H1 (cell line): ENCODE data around the gene ZW10. TPM values are rescaled to one million over a fixed set of nuclear protein-coding genes. Genes with fewer than 3 reads are reported as not detected.

ENCODE experiments used
- CTCF ChIA-PET: fragments of 300-600 bp; sonication (Branson Sonifier 250); formaldehyde crosslinking; loops from one replicate; lab custom pipeline; 2021; ENCODE audit not compliant: partially characterized antibody; lab: Charles Lee
- POLR2A ChIA-PET: fragments of 300-600 bp; sonication (Branson Sonifier 250); formaldehyde crosslinking; loops from one replicate; lab custom pipeline; 2021; ENCODE audit warnings: inconsistent platforms; ENCODE audit not compliant: partially characterized antibody; lab: Charles Lee
- DNase-seq, 2 experiments: peaks; one replicate each; pipeline versions ENCODE4 v3.0.0 to v3.0.0-alpha.2; 2010 to 2022; ENCODE audit warnings: low spot score in 2 of 2, low read depth in 1 of 2, mixed read lengths in 1 of 2
- FAIRE-seq: peaks from 2 replicates; lab custom pipeline; 2011; peaks lifted over from hg19 to GRCh38; lab: Jason Lieb, UNC
- H2AFZ ChIP-seq: 2 replicates; pipeline ENCODE4 v1.8.1; 2012; ENCODE audit warnings: low read length, inconsistent platforms
- H2AK5ac ChIP-seq: 2 replicates; pipeline ENCODE4 v1.6.1; 2013; ENCODE audit warnings: low read depth, low read length
- H2BK120ac ChIP-seq: replicated peaks from 2 replicates; pipeline ENCODE3; 2013; ENCODE audit warnings: low read depth, low read length, inconsistent platforms
- H2BK12ac ChIP-seq: 2 replicates; pipeline ENCODE4 v1.6.1; 2013; ENCODE audit warnings: low read depth, low read length
- H2BK15ac ChIP-seq: 2 replicates; pipeline ENCODE4 v1.6.1; 2013; ENCODE audit warnings: low read length
- H2BK20ac ChIP-seq: 2 replicates; pipeline ENCODE4 v1.6.1; 2013; ENCODE audit warnings: low read length
- H2BK5ac ChIP-seq: 2 replicates; pipeline ENCODE4 v1.6.1; 2013; ENCODE audit warnings: low read depth, low read length
- H3K14ac ChIP-seq: 2 replicates; pipeline ENCODE4 v1.6.1; 2013; ENCODE audit warnings: inconsistent platforms; ENCODE audit not compliant: insufficient read length
- H3K18ac ChIP-seq: 2 replicates; pipeline ENCODE4 v1.6.1; 2013; ENCODE audit warnings: low read length; ENCODE audit errors: extremely low read depth
- H3K23ac ChIP-seq: 2 replicates; pipeline ENCODE4 v1.6.1; 2013; ENCODE audit warnings: inconsistent platforms; ENCODE audit not compliant: insufficient read length
- H3K23me2 ChIP-seq: 2 replicates; pipeline ENCODE4 v1.6.1; 2013; ENCODE audit warnings: low read depth, low read length
- H3K27ac ChIP-seq: 2 replicates; pipeline ENCODE4 v1.6.1; 2011; ENCODE audit warnings: low read depth, low read length, inconsistent platforms
- H3K27me3 ChIP-seq, 4 experiments: replicated peaks in 1 of 4; 1 replicate in 1 of 4; 2 replicates in 3 of 4; pipeline versions ENCODE4 v1.6.1 to v1.8.1; 2011 to 2013; ENCODE audit warnings: low read length in 3 of 4, mild to moderate bottlenecking in 3 of 4, inconsistent platforms in 2 of 4, mixed read lengths in 2 of 4, moderate library complexity in 1 of 4; ENCODE audit not compliant: control insufficient read depth in 3 of 4, insufficient read depth in 3 of 4; ENCODE audit errors: extremely low read depth in 1 of 4
- H3K36me3 ChIP-seq, 4 experiments: 2 replicates each; pipeline versions ENCODE4 v1.6.1 to v1.8.1; 2011 to 2013; ENCODE audit warnings: mild to moderate bottlenecking in 4 of 4, low read length in 3 of 4, moderate library complexity in 2 of 4, control low read depth in 1 of 4, inconsistent platforms in 1 of 4; ENCODE audit not compliant: insufficient read depth in 4 of 4, control insufficient read depth in 2 of 4
- H3K4ac ChIP-seq: replicated peaks from 2 replicates; pipeline ENCODE3; 2013; ENCODE audit warnings: low read length, low read depth, mixed read lengths, inconsistent platforms; ENCODE audit not compliant: insufficient read length
- H3K4me1 ChIP-seq, 4 experiments: replicated peaks in 1 of 4; 1 replicate in 1 of 4; 2 replicates in 3 of 4; pipeline versions ENCODE4 v1.6.1 to v1.8.1; 2011 to 2013; ENCODE audit warnings: low read length in 3 of 4, inconsistent platforms in 2 of 4, mixed read lengths in 1 of 4; ENCODE audit not compliant: insufficient read depth in 4 of 4, control insufficient read depth in 3 of 4
- H3K4me2 ChIP-seq, 2 experiments: 2 replicates each; pipeline versions ENCODE4 v1.6.1 to v1.8.1; 2011 to 2013; ENCODE audit warnings: low read depth in 2 of 2, low read length in 2 of 2, control low read depth in 1 of 2, inconsistent platforms in 1 of 2, mild to moderate bottlenecking in 1 of 2; ENCODE audit not compliant: insufficient read depth in 1 of 2
- H3K4me3 ChIP-seq, 4 experiments: fragments of 200-600, 300-600 bp in 1 of 4; sonication (generic), shearing (Covaris generic), sonication (Bioruptor Twin) in 1 of 4; 2 replicates each; pipeline versions ENCODE4 v1.5.1 to v1.8.1; 2011 to 2016; ENCODE audit warnings: low read length in 4 of 4, low read depth in 3 of 4, control low read depth in 2 of 4, inconsistent platforms in 2 of 4, mild to moderate bottlenecking in 2 of 4, mixed read lengths in 1 of 4, moderate library complexity in 1 of 4; ENCODE audit not compliant: insufficient read depth in 2 of 4; ENCODE audit errors: extremely low read depth in 1 of 4
- H3K56ac ChIP-seq: replicated peaks from 2 replicates; pipeline ENCODE3; 2013; ENCODE audit warnings: low read depth, mild to moderate bottlenecking, mixed read lengths, low read length, inconsistent platforms; ENCODE audit not compliant: insufficient read length
- H3K79me1 ChIP-seq: 2 replicates; pipeline ENCODE4 v1.6.1; 2013; ENCODE audit warnings: low read depth, low read length, control low read depth
- H3K79me2 ChIP-seq, 2 experiments: 2 replicates each; pipeline versions ENCODE4 v1.6.1 to v1.8.1; 2012 to 2013; ENCODE audit warnings: low read length in 2 of 2, mild to moderate bottlenecking in 2 of 2, inconsistent platforms in 1 of 2; ENCODE audit not compliant: insufficient read depth in 2 of 2, control insufficient read depth in 1 of 2
- H3K9ac ChIP-seq, 4 experiments: replicated peaks in 1 of 4; 1 replicate in 1 of 4; 2 replicates in 3 of 4; pipeline versions ENCODE4 v1.6.1 to v1.8.1; 2011 to 2013; ENCODE audit warnings: low read depth in 3 of 4, low read length in 3 of 4, control low read depth in 2 of 4, mild to moderate bottlenecking in 2 of 4, moderate library complexity in 2 of 4, inconsistent platforms in 1 of 4; ENCODE audit errors: extremely low read depth in 1 of 4
- H3K9me3 ChIP-seq, 2 experiments: 2 replicates each; pipeline versions ENCODE4 v1.6.1 to v1.8.1; 2012 to 2013; ENCODE audit warnings: mild to moderate bottlenecking in 2 of 2, moderate library complexity in 2 of 2, control low read depth in 1 of 2, inconsistent platforms in 1 of 2, low read depth in 1 of 2, low read length in 1 of 2, mixed read lengths in 1 of 2; ENCODE audit not compliant: insufficient read depth in 2 of 2
- H4K20me1 ChIP-seq, 2 experiments: replicated peaks in 1 of 2; 2 replicates each; pipeline versions ENCODE3 to v1.8.1; 2011 to 2013; ENCODE audit warnings: inconsistent platforms in 2 of 2, low read length in 2 of 2, mild to moderate bottlenecking in 1 of 2; ENCODE audit not compliant: insufficient read depth in 2 of 2, control insufficient read depth in 1 of 2
- H4K5ac ChIP-seq: 2 replicates; pipeline ENCODE4 v1.6.1; 2013; ENCODE audit warnings: low read length, low read depth, mixed read lengths, inconsistent platforms; ENCODE audit not compliant: insufficient read length
- H4K8ac ChIP-seq: 2 replicates; pipeline ENCODE4 v1.8.0; 2013; ENCODE audit warnings: mild to moderate bottlenecking, moderate library complexity, low read length, inconsistent platforms; ENCODE audit not compliant: insufficient read depth; ENCODE audit errors: extremely low read depth
- H4K91ac ChIP-seq: replicated peaks from 2 replicates; pipeline ENCODE3; 2013; ENCODE audit warnings: low read length, mixed read lengths, inconsistent platforms; ENCODE audit not compliant: insufficient read length
- BCL11A ChIP-seq, 2 experiments: IDR thresholded peaks; one replicate each; pipeline ENCODE4 v1.6.1; 2011; ENCODE audit warnings: low read depth in 2 of 2, low read length in 2 of 2, mild to moderate bottlenecking in 2 of 2
- CREB1 ChIP-seq: IDR thresholded peaks from 2 replicates; pipeline ENCODE4 v1.6.1; 2012; ENCODE audit warnings: inconsistent platforms
- EGR1 ChIP-seq: IDR thresholded peaks from 2 replicates; pipeline ENCODE4 v1.6.1; 2011; ENCODE audit warnings: low read depth, low read length, borderline replicate concordance
- EP300 ChIP-seq, 2 experiments: IDR thresholded peaks; 1 replicate in 1 of 2; 2 replicates in 1 of 2; pipeline ENCODE4 v1.6.1; 2011 to 2012; ENCODE audit warnings: low read depth in 2 of 2, low read length in 2 of 2, mild to moderate bottlenecking in 2 of 2, borderline replicate concordance in 1 of 2, inconsistent platforms in 1 of 2, moderate library complexity in 1 of 2
- JUND ChIP-seq: IDR thresholded peaks from 2 replicates; pipeline ENCODE4 v1.6.1; 2011; ENCODE audit warnings: mild to moderate bottlenecking, improper control_type of control experiment, low read length
- KDM1A ChIP-seq: fragments of 200-600, 300-600 bp; sonication (generic); IDR thresholded peaks from 2 replicates; pipeline ENCODE4 v1.7.1; 2016; ENCODE audit warnings: mild to moderate bottlenecking, low read length, borderline replicate concordance
- MAFK ChIP-seq: IDR thresholded peaks from 2 replicates; pipeline ENCODE4 v1.6.1; 2012; ENCODE audit warnings: low read depth, mild to moderate bottlenecking, improper control_type of control experiment, low read length
- POU5F1 ChIP-seq: IDR thresholded peaks from 2 replicates; pipeline ENCODE4 v1.6.1; 2011; ENCODE audit warnings: low read depth, mild to moderate bottlenecking, low read length, moderate library complexity
- RBBP5 ChIP-seq: IDR thresholded peaks from 2 replicates; pipeline ENCODE4 v1.7.1; 2012; ENCODE audit warnings: low read depth, mild to moderate bottlenecking, inconsistent platforms, low read length, moderate library complexity, borderline replicate concordance
- SAP30 ChIP-seq: fragments of 300-600 bp; sonication (generic); IDR thresholded peaks from 2 replicates; pipeline ENCODE4 v1.7.1; 2012; ENCODE audit warnings: low read length, moderate library complexity, mild to moderate bottlenecking, inconsistent platforms; ENCODE audit not compliant: insufficient read depth, insufficient replicate concordance
- SRF ChIP-seq: IDR thresholded peaks from 2 replicates; pipeline ENCODE4 v1.6.1; 2011; ENCODE audit warnings: mild to moderate bottlenecking, low read depth, low read length, moderate library complexity
- TAF1 ChIP-seq: IDR thresholded peaks from 2 replicates; pipeline ENCODE4 v1.6.1; 2011; ENCODE audit warnings: mild to moderate bottlenecking, low read depth, low read length
- TCF12 ChIP-seq: IDR thresholded peaks from 2 replicates; pipeline ENCODE4 v1.6.1; 2011; ENCODE audit warnings: low read depth, mild to moderate bottlenecking, low read length
- WGBS, 2 experiments: shearing (Covaris generic) in 1 of 2; methylation state at CpG; one replicate each; pipeline versions ENCODE4 v1.1.6 to v1.1.7; 2013 to 2015; ENCODE audit warnings: low lambda C conversion rate in 2 of 2, mixed read lengths in 2 of 2, inconsistent platforms in 1 of 2, low coverage in 1 of 2, missing lambda C conversion rate in 1 of 2; ENCODE audit not compliant: insufficient replicate concordance in 2 of 2, insufficient coverage in 1 of 2, insufficient read length in 1 of 2; ENCODE audit errors: extremely low coverage in 1 of 2, missing lambda C conversion rate in 1 of 2; 5-methylcytosine and 5-hydroxymethylcytosine counted together
- polyA plus RNA-seq, 7 experiments: library from polyadenylated mRNA; depleted of rRNA in 3 of 7; stranded (reverse) in 5 of 7; unstranded in 2 of 7; fragments of >200 nt in 5 of 7; fragments of 200-250 nt in 2 of 7; gene quantifications; 1 replicate in 5 of 7; 2 replicates in 1 of 7; 4 replicates in 1 of 7; pipeline versions ENCODE4 v1.2.1 to v1.2.3, GENCODE V29; 2011 to 2013; ENCODE audit warnings: missing spikeins in 2 of 7, mixed read lengths in 2 of 7
- total RNA-seq: library from RNA; stranded (reverse); fragmentation: NEBNext Ultra II Directional; extraction: Animal tissue kit (Norgen Biotek cat#: 25700); gene quantifications from 2 replicates; pipeline ENCODE4 v1.2.1, GENCODE V29; 2021
- TF ChIP-seq, protein P1 (sequence below): IDR thresholded peaks from 2 replicates; pipeline ENCODE4 v1.6.1; 2011; ENCODE audit warnings: low read length, improper control_type of control experiment

ZW10 gene
- total and polyA plus RNA-seq, 2 of the 8 experiments (the other 6 are each of a cell fraction or from before 2014, with no cell fraction given) = 9.0 to 25.3 TPM

DNA sequence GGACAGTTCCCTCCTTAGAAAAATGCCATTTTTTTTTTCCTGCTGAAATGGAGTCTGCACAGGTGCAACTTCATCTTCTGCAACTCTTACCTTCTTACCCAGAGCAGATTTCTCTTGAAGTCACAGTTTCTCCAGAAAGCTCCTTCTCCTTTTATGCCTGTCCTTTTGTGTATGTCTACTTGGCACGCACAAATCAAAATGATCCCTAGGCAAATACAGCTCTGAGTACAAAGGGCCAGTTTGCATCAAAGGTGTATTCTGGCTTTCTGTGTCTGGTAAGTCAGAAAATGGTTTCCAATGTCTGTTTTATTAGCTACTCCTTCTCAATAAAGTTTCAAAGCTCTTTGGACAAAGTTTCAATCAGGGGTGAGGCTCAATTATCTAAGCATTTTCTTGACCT is 8.6 kb upstream of the ZW10 start:
- WGBS, 2 experiments = 87% methylated on average over 1 of the region's 1 CpG; no CpG with 5 or more reads in 1 of the 2 experiments
- Histone ChIP-seq H3K14ac (no peak overlapping the region), H3K23me2 (no peaks in the 10 kb centered on the region; the same call in 1 of the 2 replicates), H3K4me2 (no peak overlapping the region), H3K27me3 (no peaks in the 10 kb centered on the region), H3K18ac (no peak overlapping the region), H3K79me1 (no peaks in the 10 kb centered on the region), H4K20me1 (no peaks in the 10 kb centered on the region), H3K9me3 (no peaks in the 10 kb centered on the region), H3K4me3 (no peak overlapping the region), H3K79me2 (no peaks in the 10 kb centered on the region), H4K5ac (no peak overlapping the region), H4K8ac (no peak overlapping the region), H3K4me1 (no peaks in the 10 kb centered on the region), H3K27ac (no peak overlapping the region), H2BK15ac (no peak overlapping the region), H3K36me3 (no peaks in the 10 kb centered on the region), H2AK5ac (no peak overlapping the region), H2BK120ac (no peak overlapping the region), H2BK20ac (no peak overlapping the region), H3K23ac (no peak overlapping the region), H2BK12ac (no peak overlapping the region), H3K9ac (no peak overlapping the region), H2BK5ac (no peak overlapping the region), H2AFZ (0 out of 2 replicates have a peak overlapping the region, but pooled peaks have one; percentile 9), H3K56ac (no peak overlapping the region), H4K91ac (no peak overlapping the region), H3K4ac (no peak overlapping the region)
- FAIRE-seq = no peak
- ChIA-PET POLR2A (interaction anchor here (0.6 to 0.7 kb wide), 2 partner anchors 87 to 1337 kb away, joined by 4 to 5 read pairs; no protein-coding TSS in a partner anchor), CTCF (interaction anchor here (1.1 to 2.0 kb wide), 2 partner anchors 14 to 24 kb away, joined by 5 to 7 read pairs; no protein-coding TSS in a partner anchor)
- no peak for DNase-seq
- no peak for TF ChIP-seq SRF
- no peak for TF ChIP-seq KDM1A
- TF ChIP-seq JUND = no peak
- no peak for TF ChIP-seq SAP30
- TF ChIP-seq RBBP5 = no peak
- no peak for TF ChIP-seq EP300 (IDR thresholded peaks at IDR 0.05; ENCODE audit: borderline replicate concordance in 1 of 2, low read depth in 2 of 2, low read length in 2 of 2)
- TF ChIP-seq TCF12 = no peak
- no peak for TF ChIP-seq MAFK
- TF ChIP-seq TAF1 = no peak
- no peak for TF ChIP-seq POU5F1
- TF ChIP-seq EGR1 = no peak
- TF ChIP-seq, protein P1, sequence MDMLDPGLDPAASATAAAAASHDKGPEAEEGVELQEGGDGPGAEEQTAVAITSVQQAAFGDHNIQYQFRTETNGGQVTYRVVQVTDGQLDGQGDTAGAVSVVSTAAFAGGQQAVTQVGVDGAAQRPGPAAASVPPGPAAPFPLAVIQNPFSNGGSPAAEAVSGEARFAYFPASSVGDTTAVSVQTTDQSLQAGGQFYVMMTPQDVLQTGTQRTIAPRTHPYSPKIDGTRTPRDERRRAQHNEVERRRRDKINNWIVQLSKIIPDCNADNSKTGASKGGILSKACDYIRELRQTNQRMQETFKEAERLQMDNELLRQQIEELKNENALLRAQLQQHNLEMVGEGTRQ = no peak
- no peak for TF ChIP-seq CREB1
- no peak for TF ChIP-seq BCL11A (IDR thresholded peaks at IDR 0.05; ENCODE audit: low read depth in 2 of 2, low read length in 2 of 2)
